BE2C (cell line): ENCODE measurements around the gene B9D1.

ENCODE experiments used
- DNase-seq: peaks from one replicate; pipeline ENCODE4 v3.0.0-alpha.2; 2020
- H3K27me3 ChIP-seq: fragments of 250-450 bp; sonication (Bioruptor Pico); 2 replicates; pipeline ENCODE4 v1.5.1; 2020; ENCODE audit warnings: mild to moderate bottlenecking
- H3K36me3 ChIP-seq: fragments of 250-450 bp; sonication (Bioruptor Pico); 2 replicates; pipeline ENCODE4 v1.5.1; 2020; ENCODE audit warnings: mild to moderate bottlenecking
- H3K4me1 ChIP-seq: fragments of 250-450 bp; sonication (Bioruptor Pico); 2 replicates; pipeline ENCODE4 v1.5.1; 2020
- H3K4me3 ChIP-seq: 2 replicates; pipeline ENCODE4 v1.5.1; 2011; ENCODE audit warnings: low read depth, low read length
- H3K9me3 ChIP-seq: fragments of 250-450 bp; sonication (Bioruptor Pico); 2 replicates; pipeline ENCODE4 v1.5.1; 2020
- CTCF ChIP-seq: IDR thresholded peaks from 2 replicates; pipeline ENCODE4 v1.5.1; 2012; ENCODE audit warnings: mild to moderate bottlenecking, low read depth, low read length

The B9D1 gene

GRCh38 chr17:19299214-19299747 lies 63.2 kb downstream of the B9D1 start:
- no peaks in the 10 kb centered on the region for H3K27me3 ChIP-seq
- H3K4me1 ChIP-seq, result no peaks in the 10 kb centered on the region
- no peaks in the 10 kb centered on the region for H3K9me3 ChIP-seq
- no peak for DNase-seq
- no peaks in the 10 kb centered on the region for H3K36me3 ChIP-seq
- H3K4me3 ChIP-seq, result no peak overlapping the region
- no peak for TF ChIP-seq CTCF

- Histone ChIP-seq H3K27me3 (no peaks in the 10 kb centered on the region), H3K4me3 (no peak overlapping the region), H3K9me3 (no peaks in the 10 kb centered on the region), H3K36me3 (no peaks in the 10 kb centered on the region), H3K4me1 (no peaks in the 10 kb centered on the region)
- no peak for DNase-seq
- no peak for TF ChIP-seq CTCF
Measured at GRCh38 chr17:19298569-19299213, 63.8 kb downstream of the B9D1 start.

GRCh38 chr17:19296786-19297778 lies 65.4 kb downstream of the B9D1 start:
- TF ChIP-seq CTCF, result no peak
- H3K4me3 ChIP-seq, result no peak overlapping the region
- H3K4me1 ChIP-seq, result no peaks in the 10 kb centered on the region
- H3K27me3 ChIP-seq, result no peaks in the 10 kb centered on the region
- no peaks in the 10 kb centered on the region for H3K36me3 ChIP-seq
- DNase-seq, result no peak
- H3K9me3 ChIP-seq, result no peaks in the 10 kb centered on the region

- Histone ChIP-seq H3K9me3 (no peaks in the 10 kb centered on the region), H3K27me3 (no peaks in the 10 kb centered on the region), H3K4me3 (no peak overlapping the region), H3K4me1 (no peaks in the 10 kb centered on the region), H3K36me3 (no peaks in the 10 kb centered on the region)
- DNase-seq, result no peak
- TF ChIP-seq CTCF, result no peak
Measured at GRCh38 chr17:19295473-19296135, 66.9 kb downstream of the B9D1 start.

GRCh38 chr17:19294443-19294842 lies 68.1 kb downstream of the B9D1 start:
- H3K4me1 ChIP-seq, result no peaks in the 10 kb centered on the region
- no peak for DNase-seq
- H3K9me3 ChIP-seq, result no peaks in the 10 kb centered on the region
- no peak for TF ChIP-seq CTCF
- H3K36me3 ChIP-seq, result no peaks in the 10 kb centered on the region
- no peaks in the 10 kb centered on the region for H3K27me3 ChIP-seq
- H3K4me3 ChIP-seq, result no peak overlapping the region
